Upper lobe of left lung (tissue), 4 donors: Measurements from ENCODE around the gene PAM.

ENCODE experiments used
- POLR2A ChIP-seq, 4 donors: fragments of 450-650 bp; IDR thresholded peaks; one replicate each; pipeline ENCODE4 v1.5.1; 2016 to 2017; ENCODE audit warnings: antibody characterized with exemption in 4 of 4, mild to moderate bottlenecking in 2 of 4
- POLR2AphosphoS5 ChIP-seq, 2 donors: sonication (generic); formaldehyde crosslinking; IDR thresholded peaks; one replicate each; pipeline ENCODE4 v1.5.1; 2017; ENCODE audit warnings: antibody characterized with exemption in 2 of 2
- TF ChIP-seq, protein P1 (sequence below), 6 experiments: fragments of 450-650 bp in 4 of 6; fragments of 200-600 bp in 2 of 6; sonication (generic) in 2 of 6; IDR thresholded peaks; one replicate each; pipeline ENCODE4 v1.5.1; 2016 to 2019; ENCODE audit warnings: antibody characterized with exemption in 6 of 6

DNA sequence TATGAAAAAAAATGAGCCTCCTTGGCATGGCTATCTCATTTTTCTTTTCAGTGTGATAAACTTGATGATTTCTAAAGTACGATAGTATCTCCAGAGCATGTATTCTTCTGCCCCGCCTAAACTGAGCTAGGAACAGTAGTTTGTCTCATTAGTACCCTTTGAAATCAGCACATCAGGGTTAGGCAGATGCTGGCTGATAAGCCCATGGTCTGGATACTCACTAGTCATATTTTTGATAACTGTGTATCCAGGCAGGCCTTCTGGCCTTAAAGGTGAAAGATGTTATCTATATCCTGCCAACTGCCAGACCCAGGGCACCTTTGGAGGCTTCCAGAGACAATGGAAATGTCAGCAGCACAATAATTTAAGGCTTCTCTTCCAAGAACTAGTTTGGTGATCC, 261.1 kb downstream of the PAM start:
- no peak for TF ChIP-seq POLR2A (IDR thresholded peaks at IDR 0.05)
- no peak for TF ChIP-seq POLR2AphosphoS5 (IDR thresholded peaks at IDR 0.05)
- TF ChIP-seq, protein P1, sequence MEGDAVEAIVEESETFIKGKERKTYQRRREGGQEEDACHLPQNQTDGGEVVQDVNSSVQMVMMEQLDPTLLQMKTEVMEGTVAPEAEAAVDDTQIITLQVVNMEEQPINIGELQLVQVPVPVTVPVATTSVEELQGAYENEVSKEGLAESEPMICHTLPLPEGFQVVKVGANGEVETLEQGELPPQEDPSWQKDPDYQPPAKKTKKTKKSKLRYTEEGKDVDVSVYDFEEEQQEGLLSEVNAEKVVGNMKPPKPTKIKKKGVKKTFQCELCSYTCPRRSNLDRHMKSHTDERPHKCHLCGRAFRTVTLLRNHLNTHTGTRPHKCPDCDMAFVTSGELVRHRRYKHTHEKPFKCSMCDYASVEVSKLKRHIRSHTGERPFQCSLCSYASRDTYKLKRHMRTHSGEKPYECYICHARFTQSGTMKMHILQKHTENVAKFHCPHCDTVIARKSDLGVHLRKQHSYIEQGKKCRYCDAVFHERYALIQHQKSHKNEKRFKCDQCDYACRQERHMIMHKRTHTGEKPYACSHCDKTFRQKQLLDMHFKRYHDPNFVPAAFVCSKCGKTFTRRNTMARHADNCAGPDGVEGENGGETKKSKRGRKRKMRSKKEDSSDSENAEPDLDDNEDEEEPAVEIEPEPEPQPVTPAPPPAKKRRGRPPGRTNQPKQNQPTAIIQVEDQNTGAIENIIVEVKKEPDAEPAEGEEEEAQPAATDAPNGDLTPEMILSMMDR (IDR thresholded peaks at IDR 0.05) = no peak
